HG03457 (cell line): Measurements from ENCODE around the gene PRKCSH.
"Not testable (repeated sequence)": the region's sequence is repeated elsewhere in the genome, so short reads cannot be mapped to it uniquely, and the experiment has no call there.

ENCODE experiments used
- ATAC-seq: cut with Tn5 transposase; IDR thresholded peaks from one replicate; pipeline ENCODE4 v1.9.1; 2021; ENCODE audit warnings: moderate number of reproducible peaks; ENCODE audit not compliant: unreplicated experiment

The PRKCSH gene

GRCh38 chr19:11448410-11448809 is 13.0 kb downstream of the PRKCSH start:
- ATAC-seq, result no peak

- ATAC-seq, result no peak
Observed at GRCh38 chr19:11448923-11449554, 13.6 kb downstream of the PRKCSH start.

GRCh38 chr19:11450570-11451326 is 15.3 kb downstream of the PRKCSH start:
- no peak for ATAC-seq

GRCh38 chr19:11451327-11451870 is 16.0 kb downstream of the PRKCSH start:
- no peak for ATAC-seq

GRCh38 chr19:11451871-11452619 is 16.6 kb downstream of the PRKCSH start:
- ATAC-seq, result no peak

- no peak for ATAC-seq
Observed at GRCh38 chr19:11452620-11453310, 17.3 kb downstream of the PRKCSH start.

GRCh38 chr19:11453468-11454341 is 18.3 kb downstream of the PRKCSH start:
- ATAC-seq, result no peak

GRCh38 chr19:11455233-11455554 is 19.8 kb downstream of the PRKCSH start:
- ATAC-seq, result not testable (repeated sequence)

GRCh38 chr19:11456659-11457058 is 21.2 kb downstream of the PRKCSH start:
- no peak for ATAC-seq

GRCh38 chr19:11457115-11457514 is 21.7 kb downstream of the PRKCSH start:
- ATAC-seq, result no peak

GRCh38 chr19:11457831-11458230 is 22.4 kb downstream of the PRKCSH start:
- ATAC-seq, result no peak

GRCh38 chr19:11458236-11458900 is 22.9 kb downstream of the PRKCSH start:
- ATAC-seq, result no peak

GRCh38 chr19:11458912-11459311 is 23.5 kb downstream of the PRKCSH start:
- not testable (repeated sequence) for ATAC-seq

GRCh38 chr19:11460207-11460606 is 24.8 kb downstream of the PRKCSH start:
- ATAC-seq, result no peak

- ATAC-seq, result no peak
Observed at GRCh38 chr19:11461453-11461852, 26.0 kb downstream of the PRKCSH start.

GRCh38 chr19:11463391-11463790 is 28.0 kb downstream of the PRKCSH start:
- no peak for ATAC-seq

- ATAC-seq, result no peak
Observed at GRCh38 chr19:11464333-11465265, 29.2 kb downstream of the PRKCSH start.

- no peak for ATAC-seq
Observed at GRCh38 chr19:11465600-11465999, 30.2 kb downstream of the PRKCSH start.
